Measurements from ENCODE around the gene EFNB1.
"Not testable (repeated sequence)": the region's sequence is repeated elsewhere in the genome, so short reads cannot be mapped to it uniquely, and the experiment has no call there.

EFNB1 gene

DNA sequence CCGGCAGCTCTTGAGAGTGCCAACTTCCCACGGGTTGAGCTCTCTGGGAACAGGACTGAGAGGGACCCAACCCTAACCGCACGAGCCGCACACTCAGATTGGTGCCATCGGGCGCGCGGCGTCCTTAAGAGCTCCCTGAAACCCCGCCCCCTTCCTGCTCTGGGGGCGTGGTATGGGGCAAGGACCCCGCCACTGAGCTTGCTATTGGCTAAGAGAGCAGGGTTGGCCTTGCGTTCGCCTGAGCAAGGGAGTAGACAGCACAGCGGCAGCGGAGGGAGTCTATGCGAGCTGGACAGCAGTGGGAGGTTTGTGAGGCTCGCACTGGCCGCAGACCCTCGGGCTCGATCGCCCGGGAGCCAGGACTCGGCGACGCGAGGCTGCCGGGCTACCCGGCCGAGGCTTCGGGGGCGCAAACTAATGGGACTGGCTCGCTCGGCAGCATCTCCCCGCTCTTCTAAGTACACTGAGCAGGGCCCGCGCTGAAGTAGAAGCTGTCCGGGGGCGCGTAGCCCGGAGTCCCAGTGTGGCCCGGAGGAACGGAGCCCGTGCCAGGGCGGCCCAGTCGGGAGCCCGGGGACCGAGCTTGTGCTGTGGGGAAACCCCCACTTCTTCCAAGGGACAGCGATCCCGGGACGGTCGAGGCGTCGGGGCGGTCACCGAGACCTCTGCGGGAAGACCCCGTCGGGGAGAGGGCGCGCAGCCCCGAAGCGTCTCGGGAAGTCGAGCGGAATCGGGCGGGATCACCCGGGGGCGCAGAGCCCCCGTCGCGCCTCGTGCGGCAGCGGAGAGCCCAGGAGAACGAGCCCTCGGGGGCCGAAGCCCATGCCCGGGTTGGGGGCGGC, at the start of gene EFNB1:
EFNB1 (plus strand) TSS at position 282 of the 842 bp plus-strand sequence. CDS start 756 bp downstream, outside the sequence.
- peak; percentile 92 for DNase-seq (ENCODE audit: low spot score)

DNA sequence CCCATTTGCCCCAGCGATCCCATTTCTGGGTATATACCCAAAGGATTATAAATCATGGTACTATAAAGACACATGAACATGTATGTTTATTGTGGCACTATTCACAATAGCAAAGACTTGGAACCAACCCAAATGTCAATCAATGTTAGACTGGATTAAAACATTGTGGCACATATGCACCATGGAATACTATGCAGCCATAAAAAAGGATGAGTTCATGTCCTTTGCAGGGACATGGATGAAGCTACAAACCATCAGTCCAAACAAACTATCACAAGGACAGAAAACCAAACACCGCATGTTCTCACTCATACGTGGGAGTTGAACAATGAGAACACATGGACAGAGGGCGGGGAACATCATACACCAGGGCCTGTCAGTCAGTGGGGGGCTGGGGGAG, 47.5 kb upstream of the EFNB1 start:
- DNase-seq (ENCODE audit: low spot score), result not testable (repeated sequence)

DNA sequence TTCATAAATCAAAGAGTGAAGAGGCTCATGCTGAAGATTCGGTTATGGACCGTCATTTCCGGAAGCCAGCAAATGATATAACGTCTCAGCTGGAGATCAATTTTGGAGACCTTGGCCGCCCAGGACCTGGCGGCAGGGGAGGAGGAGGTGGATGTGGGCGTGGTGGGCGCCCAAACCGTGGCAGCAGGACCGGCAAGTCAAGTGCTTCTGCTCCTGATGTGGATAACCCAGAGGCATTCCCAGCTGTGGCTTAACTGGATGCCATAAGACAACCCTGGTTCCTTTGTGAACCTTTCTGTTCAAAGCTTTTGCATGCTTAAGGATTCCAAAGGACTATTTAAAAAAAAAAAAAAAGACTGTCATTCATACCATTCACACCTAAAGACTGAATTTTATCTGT, 44.0 kb upstream of the EFNB1 start:
- DNase-seq (ENCODE audit: low spot score), result no peak

DNA sequence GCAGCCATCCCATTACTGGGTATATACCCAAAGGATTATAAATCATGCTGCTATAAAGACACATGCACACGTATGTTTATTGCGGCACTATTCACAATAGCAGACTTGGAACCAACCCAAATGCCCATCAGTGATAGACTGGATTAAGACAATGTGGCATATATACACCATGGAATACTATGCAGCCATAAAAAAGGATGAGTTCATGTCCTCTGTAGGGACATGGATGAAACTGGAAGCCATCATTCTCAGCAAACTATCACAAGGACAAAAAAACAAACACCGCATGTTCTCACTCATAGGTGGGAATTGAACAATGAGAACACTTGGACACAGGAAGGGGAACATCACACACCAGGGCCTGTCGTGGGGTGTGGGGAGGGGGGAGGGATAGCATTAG, 42.2 kb upstream of the EFNB1 start:
- DNase-seq (ENCODE audit: low spot score), result not testable (repeated sequence)

DNA sequence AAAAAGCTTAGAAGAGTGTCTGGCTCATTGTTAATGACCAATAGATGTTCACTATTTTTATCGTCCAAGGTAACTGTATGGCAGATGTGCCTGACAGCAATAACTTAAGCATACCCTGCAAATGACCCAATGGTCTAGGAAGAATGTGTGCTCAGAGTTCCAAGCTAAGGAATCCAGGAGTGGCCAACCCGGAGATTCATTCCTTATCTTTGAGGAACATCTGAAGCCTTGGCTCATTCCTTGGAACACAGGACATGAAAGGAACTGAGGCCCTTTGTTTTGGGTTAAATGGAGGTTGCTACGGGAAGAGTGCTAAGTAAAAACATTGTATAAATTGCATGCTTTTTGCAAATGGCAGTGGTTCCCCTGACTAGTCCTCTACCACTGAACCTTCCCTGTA, 38.9 kb upstream of the EFNB1 start:
- no peak for DNase-seq (ENCODE audit: low spot score)

DNA sequence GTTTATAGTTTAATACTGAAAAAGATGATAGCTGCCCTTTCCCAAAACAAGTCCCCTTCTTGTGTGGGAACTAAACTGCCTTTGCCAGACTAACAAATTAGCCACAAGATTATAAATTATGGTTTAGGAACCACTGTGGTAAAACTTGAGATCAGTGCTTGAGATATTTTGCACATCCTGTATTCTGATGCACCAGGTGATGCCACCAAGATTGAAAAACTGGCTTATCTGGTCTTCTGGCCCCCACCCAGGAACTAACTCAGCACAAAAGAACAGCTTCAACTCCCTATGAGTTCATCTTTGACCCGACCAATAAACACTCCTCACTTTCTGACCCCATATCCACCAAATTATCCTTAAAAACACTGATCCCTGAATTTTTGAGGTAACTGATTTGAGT, 36.7 kb upstream of the EFNB1 start:
- DNase-seq (ENCODE audit: low spot score), result no peak

DNA sequence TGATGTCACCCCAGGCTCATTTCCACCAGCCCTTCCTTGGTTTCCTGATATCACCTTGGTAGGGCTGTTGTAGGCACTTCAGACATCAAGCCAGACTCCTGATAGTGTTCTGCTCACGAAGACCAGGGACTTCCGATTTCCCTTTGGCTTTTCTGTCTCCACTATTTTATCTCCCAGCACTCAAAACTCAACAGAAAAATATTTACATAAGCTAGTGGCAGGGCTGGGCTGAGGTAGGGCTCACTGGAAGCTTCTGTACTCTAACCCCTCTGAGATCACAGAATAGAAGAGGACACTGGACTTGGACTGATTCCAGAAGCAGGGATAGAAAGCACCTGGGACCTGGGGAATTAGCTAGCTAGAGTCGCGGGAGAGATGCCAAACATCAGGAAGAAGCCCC, 34.4 kb upstream of the EFNB1 start:
- DNase-seq (ENCODE audit: low spot score), result no peak

DNA sequence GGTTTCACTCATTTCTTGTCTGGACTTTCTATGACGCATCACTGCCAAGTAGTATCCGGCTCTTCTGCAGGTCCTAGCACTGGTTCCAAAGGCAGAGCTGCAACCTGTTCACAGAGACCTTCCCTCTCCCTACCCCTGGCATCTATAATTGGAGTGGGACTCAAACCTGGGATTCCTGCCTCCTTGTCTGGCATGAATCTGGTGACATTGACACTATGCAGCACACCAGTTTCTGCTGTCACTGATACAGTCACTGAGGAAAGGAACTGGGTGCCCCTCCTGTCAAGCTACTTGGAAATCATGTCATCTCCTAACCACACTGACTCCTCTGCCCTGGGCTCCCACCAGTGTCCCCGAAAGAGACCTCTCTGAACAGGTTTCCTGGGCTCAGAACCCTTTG, 33.1 kb upstream of the EFNB1 start:
- DNase-seq (ENCODE audit: low spot score), result no peak

DNA sequence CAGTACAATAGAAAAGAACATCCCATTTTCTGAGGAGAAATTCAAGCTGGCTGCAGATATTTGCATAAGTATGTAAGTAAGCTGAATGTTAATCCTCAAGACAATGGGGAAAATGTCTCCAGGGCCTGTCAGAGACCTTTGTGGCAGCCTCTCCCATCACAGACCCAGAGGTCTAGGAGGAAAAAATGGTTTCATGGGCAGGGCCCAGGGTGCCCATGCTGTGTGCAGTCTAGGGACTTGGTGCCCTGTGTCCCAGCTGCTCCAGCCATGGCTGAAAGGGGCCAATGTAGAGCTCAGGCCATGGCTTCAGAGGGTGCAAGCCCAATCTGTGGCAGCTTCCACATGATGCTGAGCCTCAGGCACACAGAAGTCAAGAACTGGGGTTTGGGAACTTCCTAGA, 30.4 kb upstream of the EFNB1 start:
- DNase-seq (ENCODE audit: low spot score), result not testable (repeated sequence)

DNA sequence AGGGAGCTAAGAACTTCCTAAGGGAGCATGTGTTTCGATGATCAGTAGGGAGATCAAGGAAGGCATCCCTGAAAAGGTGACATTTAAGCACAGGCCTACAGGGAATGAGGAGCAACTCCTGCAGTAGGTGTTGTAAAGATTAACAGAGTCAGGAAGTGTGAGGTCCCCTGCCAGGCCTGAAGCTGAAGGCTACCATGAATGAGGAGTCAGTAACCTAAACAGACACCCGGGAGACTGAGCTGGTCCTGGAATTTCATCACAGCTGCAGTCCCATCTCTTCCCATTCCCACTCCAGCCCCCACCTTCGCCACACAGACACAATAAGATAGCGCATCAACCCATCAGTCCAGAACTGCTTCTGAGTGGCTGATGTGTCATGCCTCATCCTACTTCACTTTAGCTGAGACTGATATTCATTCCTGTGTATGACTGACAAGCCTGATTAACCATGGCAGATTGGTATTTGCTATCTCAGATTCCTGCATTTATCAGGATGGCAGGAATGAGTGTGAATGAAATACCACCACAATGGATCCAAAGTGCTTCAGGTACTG, 27.0 kb upstream of the EFNB1 start:
- DNase-seq (ENCODE audit: low spot score), result no peak

DNA sequence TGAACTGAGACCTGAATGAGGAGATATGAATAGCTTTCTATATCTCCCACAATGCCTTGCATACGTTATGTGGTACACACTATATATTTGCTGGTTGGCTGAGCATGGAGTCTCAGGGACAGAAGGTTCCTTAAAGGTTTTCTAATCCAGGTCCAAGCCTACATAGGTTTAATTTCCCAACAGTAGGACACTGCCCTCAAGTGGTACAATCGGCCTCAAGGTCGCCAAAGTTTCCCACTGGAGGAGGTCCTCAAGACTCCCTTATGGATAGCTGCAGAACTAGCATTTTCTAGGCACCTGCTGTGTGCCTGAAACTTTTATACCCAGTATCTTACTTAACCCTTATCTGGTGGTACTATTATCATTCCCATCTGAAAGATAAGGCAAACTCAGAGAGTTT, 21.0 kb upstream of the EFNB1 start:
- no peak for DNase-seq (ENCODE audit: low spot score)

DNA sequence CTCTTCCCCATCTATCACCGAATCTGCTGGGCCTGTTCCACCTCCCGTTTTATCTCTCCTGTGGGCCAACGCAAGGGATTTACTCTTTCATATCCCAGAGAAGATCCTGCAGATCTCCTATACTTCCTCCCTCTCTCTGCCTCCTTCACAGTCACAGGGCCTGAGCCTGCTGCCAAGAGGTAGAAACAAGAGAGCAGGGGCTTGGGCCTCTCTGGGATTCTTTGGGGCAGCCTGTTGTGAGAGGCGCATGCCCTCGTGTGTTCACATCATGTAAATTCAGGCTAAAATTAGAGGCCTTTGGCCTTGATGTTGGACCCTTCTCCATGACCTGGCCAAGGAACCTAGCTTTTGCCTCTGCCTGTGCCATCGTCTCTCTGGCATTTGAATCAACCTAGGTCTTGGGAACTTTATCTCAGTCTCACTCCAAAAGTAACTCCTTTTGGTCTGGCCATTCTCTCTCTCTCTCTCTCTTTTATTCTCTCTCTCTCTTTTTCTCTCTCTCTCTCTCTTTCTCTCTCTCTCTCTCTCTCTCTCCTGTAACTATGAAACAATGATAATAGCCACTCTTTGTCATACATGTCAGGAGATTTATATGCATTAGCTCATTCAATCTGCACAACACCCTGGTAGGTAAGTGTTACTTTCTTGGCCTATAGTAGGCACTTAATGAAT, 20.0 kb upstream of the EFNB1 start:
- DNase-seq (ENCODE audit: low spot score), result no peak

DNA sequence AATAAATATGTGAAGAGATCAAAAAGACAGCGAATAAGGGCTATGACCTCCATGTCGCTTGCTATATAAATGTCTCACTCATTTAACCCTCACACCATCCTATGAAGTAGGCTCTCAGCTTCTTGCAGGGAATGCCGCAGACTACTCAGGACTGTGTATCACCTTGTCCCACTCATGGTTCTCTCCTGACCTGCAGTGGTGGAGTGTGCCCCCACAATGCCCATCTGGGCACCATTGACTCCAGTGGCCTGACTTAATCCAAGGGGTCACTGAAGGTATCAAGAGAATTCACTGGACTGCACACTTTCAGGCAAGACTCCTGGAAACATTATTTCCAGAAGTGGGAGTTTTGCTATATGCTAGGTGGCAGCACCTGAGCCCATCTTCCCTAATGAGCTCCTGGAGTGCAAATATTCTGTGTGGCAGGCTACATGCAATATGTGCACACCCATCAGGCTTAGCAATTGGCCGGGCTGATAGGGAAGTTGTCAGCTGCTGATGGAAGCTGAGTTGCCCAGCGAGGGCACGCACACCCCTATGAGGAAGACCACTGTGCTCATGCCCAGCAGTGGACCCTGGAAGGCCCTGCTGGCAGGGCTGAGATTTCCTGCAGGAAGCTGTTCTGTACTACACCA, 8.2 kb upstream of the EFNB1 start:
- DNase-seq (ENCODE audit: low spot score), result no peak

DNA sequence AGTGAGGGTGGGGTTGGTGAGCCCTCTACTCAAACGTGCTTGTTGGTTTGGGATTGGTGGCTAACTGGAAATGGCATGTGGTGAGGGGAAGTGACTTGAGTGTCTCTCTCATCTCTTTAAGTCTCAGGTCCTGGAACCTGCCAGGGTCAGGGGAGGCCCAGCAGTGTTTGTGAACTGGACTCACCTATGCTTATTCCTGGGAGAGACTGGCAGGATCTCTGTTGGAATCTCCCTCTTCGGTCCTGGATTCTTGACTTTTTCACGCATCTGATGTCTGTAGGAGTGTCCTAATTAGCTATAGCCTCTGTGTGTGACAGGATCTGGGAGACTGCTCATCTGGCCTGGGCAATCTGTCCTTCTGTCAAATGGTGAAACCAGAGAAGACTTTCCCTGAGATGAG, 7.2 kb upstream of the EFNB1 start:
- no peak for DNase-seq (ENCODE audit: low spot score)

DNA sequence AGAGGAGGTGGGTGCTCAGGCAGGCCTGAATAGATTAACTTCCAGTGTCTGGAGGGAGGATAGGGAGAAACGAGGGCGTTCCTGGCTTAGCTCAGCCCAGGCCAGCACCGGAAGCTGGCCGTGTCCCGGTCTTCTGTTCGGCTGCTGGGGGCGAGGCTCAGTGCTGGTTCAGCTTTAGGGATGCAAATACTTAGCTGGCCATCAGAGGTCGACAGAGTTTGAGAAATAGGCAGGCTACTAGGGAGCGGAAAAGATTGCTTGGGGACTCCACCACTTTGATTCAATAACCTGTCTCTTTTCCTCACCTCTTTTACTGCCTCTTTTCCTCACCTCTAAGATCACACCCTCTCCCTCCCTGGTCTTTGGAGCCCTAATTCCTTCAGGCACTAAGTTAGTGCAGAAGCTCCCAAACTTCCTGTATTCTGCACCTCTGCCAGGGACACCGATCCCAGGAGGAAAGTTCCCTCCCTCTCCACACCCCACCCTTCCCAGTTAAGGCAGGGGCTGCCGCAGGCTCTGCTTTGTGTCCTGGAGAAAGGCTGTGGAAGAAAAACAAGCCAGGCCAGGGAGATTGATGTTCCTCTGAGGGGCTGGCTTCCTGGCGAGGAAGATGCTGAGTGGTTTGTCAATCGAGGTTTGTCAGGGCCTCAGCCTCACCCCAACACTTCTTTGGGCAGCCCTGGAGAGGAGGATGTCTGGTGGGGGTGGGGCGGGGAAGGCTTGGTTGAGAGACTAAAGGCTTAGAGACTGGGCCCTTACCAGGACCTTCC, 6.0 kb upstream of the EFNB1 start:
- no peak for DNase-seq (ENCODE audit: low spot score)

DNA sequence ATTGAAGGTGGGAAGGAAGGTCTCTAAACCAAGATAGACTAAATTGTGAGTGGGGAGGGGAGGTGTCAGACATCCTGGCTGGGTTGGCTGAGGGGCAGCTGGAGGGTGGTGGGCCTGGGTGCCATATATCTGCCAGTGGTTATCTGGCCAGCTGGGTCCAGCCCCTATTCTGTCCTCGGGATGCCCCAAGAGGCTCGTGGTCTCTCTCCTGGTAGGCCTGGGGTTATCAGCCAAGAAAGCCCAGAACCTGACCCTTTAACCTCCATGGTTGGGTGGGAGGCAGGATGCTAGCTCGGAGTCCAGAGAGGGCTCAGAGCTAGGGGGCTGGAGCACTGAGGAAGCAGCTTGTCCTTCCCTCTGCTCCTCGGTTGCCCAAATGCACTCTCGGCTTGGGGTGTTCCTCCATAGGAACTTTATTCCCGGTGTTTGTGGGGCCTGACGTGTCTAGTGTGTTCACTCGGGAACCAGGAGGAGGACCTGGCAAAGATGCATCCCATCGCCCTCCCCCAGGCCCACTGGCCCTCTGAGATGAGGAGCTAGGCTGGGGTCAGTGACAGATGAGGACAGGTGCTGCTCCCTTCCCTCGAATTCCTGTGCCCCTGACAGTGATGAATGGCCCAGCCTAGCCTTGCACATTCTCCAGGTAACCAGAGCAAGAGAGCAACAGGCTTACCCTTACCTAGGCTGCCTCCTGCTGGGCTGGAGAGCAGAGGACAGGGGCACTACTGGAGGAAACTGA, 5.2 kb upstream of the EFNB1 start:
- no peak for DNase-seq (ENCODE audit: low spot score)

DNA sequence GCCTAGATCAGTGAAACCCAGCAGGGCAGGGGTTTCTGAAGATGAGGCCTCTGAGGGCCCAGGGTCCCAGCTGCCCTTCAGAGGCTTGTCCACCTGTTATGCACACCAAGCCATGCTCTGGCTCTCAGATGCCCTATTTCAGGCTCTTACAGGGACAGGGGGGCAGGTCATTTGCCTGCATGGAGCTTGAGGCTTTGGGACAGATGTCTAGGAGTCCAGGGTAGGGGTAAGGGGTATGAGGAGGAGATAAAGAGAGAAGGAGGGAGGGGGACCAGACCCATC, 4.7 kb upstream of the EFNB1 start:
- no peak for DNase-seq (ENCODE audit: low spot score)

DNA sequence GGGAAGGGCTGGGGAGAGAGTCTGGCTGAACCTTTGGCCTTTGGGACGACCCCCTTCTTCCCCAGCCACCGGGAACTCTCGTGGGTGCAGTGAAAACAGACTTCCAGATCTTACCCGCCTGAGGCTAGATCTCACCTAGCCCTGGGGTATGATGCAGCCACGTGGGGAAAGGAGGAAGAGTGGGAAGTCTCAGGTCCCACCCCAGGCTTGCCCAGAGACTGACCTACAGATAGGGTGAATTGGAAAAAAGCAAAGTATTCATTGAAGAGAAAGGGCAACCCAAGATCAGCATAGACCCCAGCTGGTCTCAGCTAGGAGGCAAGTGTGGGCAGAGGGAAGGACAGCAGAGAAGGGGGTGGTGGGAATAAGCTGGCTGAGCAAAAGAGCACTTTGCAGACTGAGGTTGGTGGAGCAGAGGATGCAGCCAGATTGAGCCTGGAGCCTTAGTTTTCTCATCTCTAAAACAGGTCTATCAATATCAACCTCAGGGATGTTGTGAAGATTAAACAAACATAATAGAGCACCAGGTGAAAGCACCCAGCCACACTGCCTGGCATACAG, 4.2 kb upstream of the EFNB1 start:
- no peak for DNase-seq (ENCODE audit: low spot score)

DNA sequence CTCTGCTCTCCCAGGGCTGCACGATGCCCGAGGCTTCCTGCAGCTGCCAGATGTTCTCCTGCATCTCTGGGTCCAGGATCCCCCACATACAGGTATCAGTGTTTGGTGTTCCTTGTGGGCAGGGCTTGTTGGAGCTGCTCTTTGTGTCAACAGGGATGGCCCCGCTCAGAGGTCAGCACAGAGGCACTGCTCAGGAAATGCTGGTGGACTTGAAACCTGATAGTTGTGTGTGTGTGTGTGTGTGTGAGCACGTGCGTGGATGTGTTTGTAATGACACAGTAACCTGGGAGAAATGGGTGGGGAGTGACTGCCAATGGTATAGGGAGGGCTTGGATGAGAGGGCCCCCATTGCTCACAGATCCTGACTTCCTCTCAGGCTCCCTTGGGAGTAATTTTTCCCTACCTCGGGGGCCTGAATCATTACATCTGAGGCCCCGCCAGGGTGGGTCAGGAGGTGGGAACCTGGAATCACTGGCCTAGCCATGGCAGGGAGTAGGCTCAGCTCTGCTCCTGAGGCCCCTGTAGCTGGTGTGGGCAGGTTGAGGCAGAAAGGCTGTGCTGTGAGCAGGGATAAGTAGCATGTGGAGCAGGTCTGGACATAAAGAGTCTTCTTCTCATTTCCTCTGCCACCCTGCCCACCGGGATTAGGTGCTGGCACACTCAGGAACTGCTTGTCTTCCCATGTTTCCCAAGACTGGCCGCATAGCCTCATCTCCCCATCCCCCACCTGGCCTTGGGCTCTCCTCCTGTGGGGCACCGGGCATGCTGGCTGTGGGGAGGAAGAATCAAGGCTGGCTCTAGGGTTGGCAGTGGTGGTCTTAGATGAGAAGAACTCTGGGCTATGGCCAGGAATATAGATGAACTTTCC, 2.5 kb upstream of the EFNB1 start:
- DNase-seq (ENCODE audit: low spot score), result no peak

DNA sequence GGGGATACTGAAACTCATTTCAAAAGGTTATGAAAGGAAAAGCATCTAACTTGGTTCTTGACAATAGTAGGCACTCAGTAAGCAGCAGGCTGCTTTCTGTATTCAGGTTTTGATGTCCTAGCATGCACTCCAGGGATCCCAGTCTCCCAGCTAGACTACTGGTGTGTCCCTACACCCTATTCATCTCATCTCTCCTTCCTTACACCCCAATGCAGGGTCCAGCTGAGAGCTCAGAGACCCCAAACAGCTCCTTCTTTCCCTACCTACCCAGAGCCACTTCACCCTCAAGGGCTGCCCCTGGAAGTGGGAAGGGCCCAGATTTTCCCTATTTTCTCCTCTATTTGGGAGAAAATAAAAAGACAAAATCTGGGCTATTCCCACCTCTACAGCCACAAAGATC, 1.6 kb upstream of the EFNB1 start:
- DNase-seq (ENCODE audit: low spot score), result no peak
